ENCODE measurements around the gene RHOT2. TPM values are rescaled to one million over a fixed set of nuclear protein-coding genes. Genes with fewer than 3 reads are reported as not detected.

The RHOT2 gene
- total and polyA plus RNA-seq, 2 donors (not counting 3 experiments of a cell fraction or from before 2014, with no cell fraction given) = 106 to 139 TPM

- H4K20me1 ChIP-seq (replicated peaks; ENCODE audit: control insufficient read depth, extremely low read depth, insufficient read depth, low read length) = no peaks in the 10 kb centered on the region
- POLR2A ChIA-PET = no interaction called here
- FAIRE-seq = no peak
These were observed 3.6 kb downstream of the RHOT2 start for GRCh38 chr16:671353-672131.

More at GRCh38 chr16:671353-672131, 3.6 kb downstream of the RHOT2 start:
- no peak overlapping the region for H3K4me2 ChIP-seq (ENCODE audit: insufficient read depth, low read length)
- dilution Hi-C loops (cut with MboI; ENCODE audit: extremely low pct_ligation_motif_present, low sequenced_read_pairs) = no loop called here
- no peak overlapping the region for H3K27ac ChIP-seq (ENCODE audit: insufficient read depth, low read depth, low read length)
- intact Hi-C loops (cut with micrococcal nuclease) = no loop called here
- H3K79me2 ChIP-seq (ENCODE audit: control insufficient read depth, insufficient read depth, low read length) = peaks cover 18% of the 10 kb centered on the region
- H3K9me1 ChIP-seq (replicated peaks; ENCODE audit: control insufficient read depth, extremely low read depth, insufficient read depth, low read length) = no peaks in the 10 kb centered on the region
- no peak for TF ChIP-seq POLR2AphosphoS5 (IDR thresholded peaks at IDR 0.05; ENCODE audit: insufficient read depth, low read depth, low read length)
- TF ChIP-seq, protein P1, sequence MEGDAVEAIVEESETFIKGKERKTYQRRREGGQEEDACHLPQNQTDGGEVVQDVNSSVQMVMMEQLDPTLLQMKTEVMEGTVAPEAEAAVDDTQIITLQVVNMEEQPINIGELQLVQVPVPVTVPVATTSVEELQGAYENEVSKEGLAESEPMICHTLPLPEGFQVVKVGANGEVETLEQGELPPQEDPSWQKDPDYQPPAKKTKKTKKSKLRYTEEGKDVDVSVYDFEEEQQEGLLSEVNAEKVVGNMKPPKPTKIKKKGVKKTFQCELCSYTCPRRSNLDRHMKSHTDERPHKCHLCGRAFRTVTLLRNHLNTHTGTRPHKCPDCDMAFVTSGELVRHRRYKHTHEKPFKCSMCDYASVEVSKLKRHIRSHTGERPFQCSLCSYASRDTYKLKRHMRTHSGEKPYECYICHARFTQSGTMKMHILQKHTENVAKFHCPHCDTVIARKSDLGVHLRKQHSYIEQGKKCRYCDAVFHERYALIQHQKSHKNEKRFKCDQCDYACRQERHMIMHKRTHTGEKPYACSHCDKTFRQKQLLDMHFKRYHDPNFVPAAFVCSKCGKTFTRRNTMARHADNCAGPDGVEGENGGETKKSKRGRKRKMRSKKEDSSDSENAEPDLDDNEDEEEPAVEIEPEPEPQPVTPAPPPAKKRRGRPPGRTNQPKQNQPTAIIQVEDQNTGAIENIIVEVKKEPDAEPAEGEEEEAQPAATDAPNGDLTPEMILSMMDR (IDR thresholded peaks at IDR 0.05; ENCODE audit: extremely low read depth in 1 of 2, insufficient read depth in 1 of 2, low read depth in 1 of 2, low read length in 2 of 2) = no peak
- TF ChIP-seq JUN (IDR thresholded peaks at IDR 0.05; ENCODE audit: borderline replicate concordance, insufficient read depth, insufficient read length, low read depth) = no peak
- TF ChIP-seq MYC (IDR thresholded peaks at IDR 0.05; ENCODE audit: low read depth, low read length) = no peak
- no peak for TF ChIP-seq FOS (IDR thresholded peaks at IDR 0.05; ENCODE audit: borderline replicate concordance, insufficient read depth, low read length)
- no peak for TF ChIP-seq EZH2 (IDR thresholded peaks at IDR 0.05; ENCODE audit: borderline replicate concordance, low read depth, low read length, severe bottlenecking)
- TF ChIP-seq GATA2 (IDR thresholded peaks at IDR 0.05; ENCODE audit: insufficient read depth, insufficient read length, low read depth, low read length) = no peak
- TF ChIP-seq POLR2A (IDR thresholded peaks at IDR 0.05; ENCODE audit: low read depth, low read length) = no peak
- TF ChIP-seq, protein P2, sequence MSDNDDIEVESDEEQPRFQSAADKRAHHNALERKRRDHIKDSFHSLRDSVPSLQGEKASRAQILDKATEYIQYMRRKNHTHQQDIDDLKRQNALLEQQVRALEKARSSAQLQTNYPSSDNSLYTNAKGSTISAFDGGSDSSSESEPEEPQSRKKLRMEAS (IDR thresholded peaks at IDR 0.05; ENCODE audit: insufficient read depth, insufficient read length) = no peak
- peaks cover 5 to 35% of the 10 kb centered on the region in 2 experiments for H3K36me3 ChIP-seq (ENCODE audit: control insufficient read depth in 2 of 2, extremely low read depth in 1 of 2, insufficient read depth in 2 of 2, low read length in 2 of 2)
- no peak for DNase-seq (ENCODE audit: low read depth, low spot score)
- H3K4me1 ChIP-seq (ENCODE audit: control insufficient read depth, extremely low read depth, insufficient read depth, low read length) = no peaks in the 10 kb centered on the region
- H3K4me3 ChIP-seq (replicated peaks in 1 of 3; ENCODE audit: insufficient read depth in 1 of 3, low read depth in 1 of 3, low read length in 3 of 3) = no peak overlapping the region
- H3K9ac ChIP-seq (replicated peaks; ENCODE audit: extremely low read depth, insufficient read depth, low read length) = no peak overlapping the region
- BruUV-seq (replicated peaks) = no TSS peak
- no peaks in the 10 kb centered on the region for H3K9me3 ChIP-seq (replicated peaks; ENCODE audit: control insufficient read depth, insufficient read depth, low read length)
- H2AFZ ChIP-seq (ENCODE audit: low read depth, low read length) = no peak overlapping the region
- CTCF ChIA-PET = no interaction called here
- H3K27me3 ChIP-seq (ENCODE audit: control insufficient read depth in 2 of 2, insufficient read depth in 2 of 2, low read length in 2 of 2) = no peaks in the 10 kb centered on the region

Measured in endothelial cell of umbilical vein (primary cell).